K562 (cell line): ENCODE results near the gene SORT1. TPM values are rescaled to one million over a fixed set of nuclear protein-coding genes. Genes with fewer than 3 reads are reported as not detected.

Experiments used
- ATAC-seq: fragments of 200-7000 bp; cut with Tn5 transposase; 3 replicates; pipeline ENCODE4 v1.9.1; 2020; ENCODE audit warnings: moderate library complexity
- BruUV-seq: library from RNA; stranded (reverse); fragments of 400-500 nt; replicated peaks from 2 replicates; lab custom pipeline; 2021; lab: Mats Ljungman, UMichigan
- CTCF ChIA-PET: fragments of 300-600 bp; formaldehyde crosslinking; extraction: SDS; loops from one replicate; lab custom pipeline; 2021; ENCODE audit warnings: low intra/inter-chr PET ratio; lab: Yijun Ruan, JAX
- POLR2A ChIA-PET: fragments of 300-600, 350-650 bp; sonication (Branson Sonifier 250); formaldehyde crosslinking; extraction: SDS; loops from one replicate; lab custom pipeline; 2021; ENCODE audit warnings: antibody characterized with exemption, inconsistent platforms; lab: Yijun Ruan, JAX
- DNase-seq, 4 experiments: peaks; one replicate each; pipeline versions ENCODE4 v3.0.0 to v3.0.0-alpha.2; 2011 to 2018; ENCODE audit warnings: low spot score in 3 of 4, mixed read lengths in 3 of 4; ENCODE audit errors: extremely low read depth in 1 of 4
- FAIRE-seq: peaks from 2 replicates; lab custom pipeline; 2011; peaks lifted over from hg19 to GRCh38; lab: Jason Lieb, UNC
- H2AFZ ChIP-seq: 2 replicates; pipeline ENCODE4 v1.6.0; 2011; ENCODE audit warnings: low read depth, low read length, control low read depth, inconsistent platforms
- H3K27ac ChIP-seq: fragments of 200-600 bp; 3 replicates; pipeline ENCODE4 v1.8.0; 2011; ENCODE audit warnings: low read depth, mild to moderate bottlenecking, control low read depth, inconsistent platforms, low read length, moderate library complexity, mixed read lengths; ENCODE audit errors: extremely low read depth
- H3K27me3 ChIP-seq, 2 experiments: fragments of 300-600 bp in 1 of 2; 2 replicates in 1 of 2; 3 replicates in 1 of 2; pipeline versions ENCODE4 v1.6.0 to v1.8.0; 2011; ENCODE audit warnings: inconsistent platforms in 2 of 2, low read length in 2 of 2, mild to moderate bottlenecking in 1 of 2, mixed read lengths in 1 of 2, moderate library complexity in 1 of 2; ENCODE audit not compliant: control insufficient read depth in 2 of 2, insufficient read depth in 2 of 2
- H3K36me3 ChIP-seq: fragments of 300-600 bp; 3 replicates; pipeline ENCODE4 v1.8.0; 2011; ENCODE audit warnings: mild to moderate bottlenecking, low read length, inconsistent platforms; ENCODE audit not compliant: control insufficient read depth, insufficient read depth
- H3K4me1 ChIP-seq, 2 experiments: fragments of 200-600 bp in 1 of 2; replicated peaks in 1 of 2; 2 replicates in 1 of 2; 3 replicates in 1 of 2; pipeline versions ENCODE4 v1.5.1 to v1.8.0; 2011; ENCODE audit warnings: inconsistent platforms in 2 of 2, low read length in 2 of 2, mild to moderate bottlenecking in 1 of 2, mixed read lengths in 1 of 2, moderate library complexity in 1 of 2; ENCODE audit not compliant: control insufficient read depth in 2 of 2, insufficient read depth in 2 of 2
- H3K4me2 ChIP-seq: 2 replicates; pipeline ENCODE4 v1.6.1; 2011; ENCODE audit warnings: low read length, control low read depth, inconsistent platforms, mixed read lengths; ENCODE audit not compliant: insufficient read depth
- H3K4me3 ChIP-seq: fragments of 200-600 bp; sonication (generic), shearing (Covaris generic); 2 replicates; pipeline ENCODE4 v1.5.1; 2016; ENCODE audit warnings: control low read depth, inconsistent platforms
- H3K79me2 ChIP-seq: fragments of 200-600 bp; 3 replicates; pipeline ENCODE4 v1.8.0; 2011; ENCODE audit warnings: low read length, inconsistent platforms; ENCODE audit not compliant: control insufficient read depth, insufficient read depth
- H3K9ac ChIP-seq, 2 experiments: 2 replicates each; pipeline versions ENCODE4 v1.6.0 to v1.6.1; 2011; ENCODE audit warnings: low read depth in 2 of 2, low read length in 2 of 2, control low read depth in 1 of 2, inconsistent platforms in 1 of 2, mild to moderate bottlenecking in 1 of 2, mixed read lengths in 1 of 2; ENCODE audit not compliant: insufficient read depth in 1 of 2
- H3K9me1 ChIP-seq: one replicate; pipeline ENCODE4 v1.6.0; 2011; ENCODE audit warnings: inconsistent platforms, mild to moderate bottlenecking, low read length, moderate library complexity; ENCODE audit not compliant: control insufficient read depth, insufficient read depth
- H3K9me3 ChIP-seq: replicated peaks from 2 replicates; pipeline ENCODE4 v1.5.1; 2011; ENCODE audit warnings: low read depth, low read length, inconsistent platforms; ENCODE audit not compliant: control insufficient read depth, insufficient read depth
- H4K20me1 ChIP-seq: replicated peaks from 2 replicates; pipeline ENCODE4 v1.6.1; 2011; ENCODE audit warnings: low read length, inconsistent platforms, mixed read lengths; ENCODE audit not compliant: control insufficient read depth, insufficient read depth
- ETV6 ChIP-seq, 3 experiments: fragments of 150-350 bp in 1 of 3; sonication (generic) in 1 of 3; formaldehyde crosslinking in 1 of 3; IDR thresholded peaks; 2 replicates each; pipeline versions ENCODE4 v1.6.1 to v1.8.0; 2014 to 2022; ENCODE audit warnings: borderline replicate concordance in 2 of 3, low read depth in 2 of 3, antibody characterized with exemption in 1 of 3, low read length in 1 of 3, mild to moderate bottlenecking in 1 of 3, missing genetic modification reagents in 1 of 3
- RBFOX2 ChIP-seq: fragments of 200-400 bp; formaldehyde crosslinking; IDR thresholded peaks from 2 replicates; pipeline ENCODE4 v1.6.1; 2017; ENCODE audit warnings: low read depth, mild to moderate bottlenecking, low read length, moderate library complexity
- TFE3 ChIP-seq: fragments of 450-650 bp; formaldehyde crosslinking; IDR thresholded peaks from 2 replicates; pipeline ENCODE4 v1.4.0; 2020; ENCODE audit warnings: mild to moderate bottlenecking, mixed read lengths
- TRIM28 ChIP-seq: fragments of 450-650 bp; IDR thresholded peaks from 2 replicates; pipeline ENCODE4 v1.6.1; 2017
- ZNF551 ChIP-seq: fragments of 250-450 bp; sonication (Bioruptor Pico); IDR thresholded peaks from 2 replicates; pipeline ENCODE4 v1.5.0; 2021; ENCODE audit warnings: mild to moderate bottlenecking, moderate library complexity
- WGBS: fragments of 100-300 bp; shearing (Covaris generic); methylation state at CpG from one replicate; pipeline ENCODE4 v1.1.6; 2016; ENCODE audit warnings: low coverage, mixed read lengths; ENCODE audit not compliant: insufficient coverage; ENCODE audit errors: missing lambda C conversion rate; 5-methylcytosine and 5-hydroxymethylcytosine counted together
- in situ Hi-C: fragments of 300-500 bp; cut with MboI; formaldehyde crosslinking; loops from 4 replicates; pipeline ENCODE4 v1.15.0; 2018; ENCODE audit warnings: inconsistent platforms, mixed read lengths
- intact Hi-C: fragments of 100-400 bp; cut with micrococcal nuclease; formaldehyde crosslinking; loops from 2 replicates; pipeline ENCODE4 v1.14.2; 2022
- polyA plus RNA-seq, 8 experiments: library from polyadenylated mRNA; depleted of rRNA in 4 of 8; stranded (reverse) in 5 of 8; unstranded in 3 of 8; fragments of >200 nt; fragmentation: Nextera tagmentation in 2 of 8; fragmentation: Illumina TruSeq in 1 of 8; extraction: Ambion mirVana in 2 of 8; extraction: Trizol in 1 of 8; gene quantifications; 2 replicates each; pipeline versions ENCODE4 v1.2.1 to v1.2.3, GENCODE V29; 2011 to 2014; ENCODE audit warnings: inconsistent platforms in 1 of 8, missing spikeins in 1 of 8
- total RNA-seq, 7 experiments: library from RNA; depleted of rRNA in 6 of 7; stranded (reverse); fragments of >200 nt in 6 of 7; fragmentation: Illumina TruSeq in 2 of 7; extraction: Trizol in 2 of 7; gene quantifications; 2 replicates each; pipeline versions ENCODE4 v1.2.1 to v1.2.3, GENCODE V29; 2011 to 2021; ENCODE audit warnings: low replicate concordance in 1 of 7

Gene SORT1
- total and polyA plus RNA-seq, 9 of the 15 experiments (the other 6 are each of a cell fraction or from before 2014, with no cell fraction given): 27.4 to 112 (median 65.0) TPM

- WGBS: 82% methylated on average over 33 of the region's 33 CpGs
- Histone ChIP-seq H2AFZ (no peak overlapping the region), H3K4me2 (no peak overlapping the region), H3K79me2 (no peaks in the 10 kb centered on the region), H3K4me3 (no peak overlapping the region), H4K20me1 (no peaks in the 10 kb centered on the region), H3K27ac (no peak overlapping the region), H3K27me3 (no peaks in the 10 kb centered on the region), H3K9me1 (no peaks in the 10 kb centered on the region), H3K4me1 (peaks cover 6 to 45% of the 10 kb centered on the region in 2 experiments), H3K36me3 (peaks cover 54% of the 10 kb centered on the region; the same call in 2 of the 3 replicates), H3K9ac (peak overlapping the region in 1 of 2 experiments; percentile 23; a peak in 1 of 4 replicates), H3K9me3 (no peaks in the 10 kb centered on the region)
- TF ChIP-seq RBFOX2 (peak; percentile 36), TFE3 (CRISPR knock-in tag) (peak; percentile 24; the same call in 1 of the 2 replicates), ZNF551 (CRISPR knock-in tag) (no peak), ETV6 (IDR thresholded peaks at IDR 0.05; ENCODE audit: borderline replicate concordance in 1 of 2, low read depth in 2 of 2, low read length in 1 of 2) (no peak), ETV6 (CRISPR knock-in tag; IDR thresholded peaks at IDR 0.05; ENCODE audit: borderline replicate concordance) (no peak), TRIM28 (no peak)
- FAIRE-seq (no peak), ATAC-seq (no peak), DNase-seq (no peak)
- intact Hi-C loops (loop anchor here (10.0 kb wide), 1 partner anchor 155 kb away; the partner anchor contains the start of gene ELAPOR1), in situ Hi-C loops (no loop called here)
- ChIA-PET POLR2A (interaction anchor here (0.6 to 1.4 kb wide), 6 partner anchors 13 to 396 kb away, joined by 3 to 5 read pairs (median 3); no protein-coding TSS in a partner anchor), CTCF (no interaction called here)
- BruUV-seq: no TSS peak
Observed at GRCh38 chr1:109269212-109269980, 128.3 kb downstream of the SORT1 start.
